Esophagus squamous epithelium (tissue), 5 donors: Measurements from ENCODE around the gene RASL10B. TPM values are rescaled to one million over a fixed set of nuclear protein-coding genes. Genes with fewer than 3 reads are reported as not detected.
A peak's percentile ranks its signal among the peaks of the same experiment; 100 is the strongest.

Experiments
- DNase-seq: peaks from one replicate; lab custom pipeline; 2025; lab: John Stamatoyannopoulos, UW
- H3K27ac ChIP-seq, 4 donors: fragments of 200-600 bp; sonication (generic); one replicate each; pipeline ENCODE4 v1.5.1; 2016 to 2019; ENCODE audit warnings: mild to moderate bottlenecking in 1 of 4
- H3K27me3 ChIP-seq, 4 donors: fragments of 200-600 bp; sonication (generic); 1 replicate in 3 of 4; 2 replicates in 1 of 4; pipeline versions ENCODE4 v1.5.1 to v1.6.0; 2017 to 2021; ENCODE audit warnings: antibody characterized with exemption in 1 of 4
- H3K36me3 ChIP-seq, 3 donors: fragments of 200-600 bp; sonication (generic); one replicate each; pipeline ENCODE4 v1.5.1; 2016 to 2019
- H3K4me1 ChIP-seq, 3 donors: fragments of 200-600 bp; sonication (generic); one replicate each; pipeline ENCODE4 v1.5.1; 2017 to 2019
- H3K4me3 ChIP-seq, 4 donors: fragments of 200-600 bp; sonication (generic); 1 replicate in 3 of 4; 2 replicates in 1 of 4; pipeline ENCODE4 v1.5.1; 2016 to 2019; ENCODE audit warnings: mild to moderate bottlenecking in 2 of 4, moderate library complexity in 1 of 4
- H3K9me3 ChIP-seq, 3 donors: fragments of 200-600 bp; sonication (generic); one replicate each; pipeline ENCODE4 v1.5.1; 2016 to 2019
- POLR2A ChIP-seq, 4 donors: fragments of 450-650 bp; IDR thresholded peaks; one replicate each; pipeline ENCODE4 v1.6.1; 2017; ENCODE audit warnings: antibody characterized with exemption in 4 of 4, mild to moderate bottlenecking in 4 of 4, moderate library complexity in 3 of 4
- WGBS, 2 donors: methylation state at CpG; one replicate each; pipeline ENCODE4 v1.1.5; 2018; 5-methylcytosine and 5-hydroxymethylcytosine counted together
- intact Hi-C: fragments of 100-400 bp; cut with DNase I; formaldehyde crosslinking; loops from one replicate; pipeline ENCODE4 v1.15.0; 2022
- total RNA-seq, 4 donors: library from RNA; depleted of rRNA; stranded (reverse); fragments of >200 nt; gene quantifications; one replicate each; pipeline ENCODE4 v1.1.0, GENCODE V29; 2016
- TF ChIP-seq, protein P1 (sequence below), 6 experiments: fragments of 450-650 bp in 4 of 6; fragments of 200-600 bp in 2 of 6; sonication (generic) in 2 of 6; IDR thresholded peaks; one replicate each; pipeline ENCODE4 v1.5.1; 2016 to 2019; ENCODE audit warnings: antibody characterized with exemption in 6 of 6, mild to moderate bottlenecking in 4 of 6, moderate library complexity in 4 of 6
- donor health status: DM: yes; HTN: yes; CAD: no.

RASL10B gene
- total RNA-seq, 4 donors from 2014 or later, result 0.34 to 1.5 (median 0.89) TPM

DNA sequence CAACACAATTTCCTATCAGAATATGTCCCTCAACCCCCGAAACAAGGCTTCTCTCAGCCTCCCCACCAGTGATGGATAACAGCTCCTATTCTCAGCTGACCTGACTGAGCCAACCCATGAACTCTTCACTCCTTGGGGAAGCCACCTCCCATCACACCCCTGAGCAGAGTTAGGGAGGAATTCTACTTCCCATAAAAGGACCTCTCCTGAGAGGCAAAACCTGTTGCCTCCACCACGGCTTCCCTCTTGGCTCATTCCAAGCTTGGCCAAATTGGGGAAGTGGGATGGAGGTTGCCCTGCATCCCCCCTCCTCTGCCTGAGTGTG lies 5.7 kb upstream of the RASL10B start:
- peaks cover 0 to 78% (median 22%) of the 10 kb centered on the region in 3 donors for H3K36me3 ChIP-seq
- no peak for DNase-seq
- no peak overlapping the region for H3K4me3 ChIP-seq
- no peaks in the 10 kb centered on the region for H3K27me3 ChIP-seq
- WGBS, 2 donors, result 100% methylated on average over 1 of the region's 2 CpGs; no CpG with 5 or more reads in 1 of the 2 donors
- intact Hi-C loops, result no loop called here
- H3K9me3 ChIP-seq, result no peaks in the 10 kb centered on the region
- H3K4me1 ChIP-seq, result peaks cover 0 to 21% (median 3%) of the 10 kb centered on the region in 3 donors
- H3K27ac ChIP-seq, result peak overlapping the region in 2 of 4 donors; percentile 17 to 42
- no peak for TF ChIP-seq POLR2A (IDR thresholded peaks at IDR 0.05)
- TF ChIP-seq, protein P1, sequence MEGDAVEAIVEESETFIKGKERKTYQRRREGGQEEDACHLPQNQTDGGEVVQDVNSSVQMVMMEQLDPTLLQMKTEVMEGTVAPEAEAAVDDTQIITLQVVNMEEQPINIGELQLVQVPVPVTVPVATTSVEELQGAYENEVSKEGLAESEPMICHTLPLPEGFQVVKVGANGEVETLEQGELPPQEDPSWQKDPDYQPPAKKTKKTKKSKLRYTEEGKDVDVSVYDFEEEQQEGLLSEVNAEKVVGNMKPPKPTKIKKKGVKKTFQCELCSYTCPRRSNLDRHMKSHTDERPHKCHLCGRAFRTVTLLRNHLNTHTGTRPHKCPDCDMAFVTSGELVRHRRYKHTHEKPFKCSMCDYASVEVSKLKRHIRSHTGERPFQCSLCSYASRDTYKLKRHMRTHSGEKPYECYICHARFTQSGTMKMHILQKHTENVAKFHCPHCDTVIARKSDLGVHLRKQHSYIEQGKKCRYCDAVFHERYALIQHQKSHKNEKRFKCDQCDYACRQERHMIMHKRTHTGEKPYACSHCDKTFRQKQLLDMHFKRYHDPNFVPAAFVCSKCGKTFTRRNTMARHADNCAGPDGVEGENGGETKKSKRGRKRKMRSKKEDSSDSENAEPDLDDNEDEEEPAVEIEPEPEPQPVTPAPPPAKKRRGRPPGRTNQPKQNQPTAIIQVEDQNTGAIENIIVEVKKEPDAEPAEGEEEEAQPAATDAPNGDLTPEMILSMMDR (IDR thresholded peaks at IDR 0.05), result no peak

- intact Hi-C loops, result no loop called here
- H3K4me3 ChIP-seq, result no peak overlapping the region
- peaks cover 0 to 72% (median 21%) of the 10 kb centered on the region in 3 donors for H3K36me3 ChIP-seq
- TF ChIP-seq, protein P1 (IDR thresholded peaks at IDR 0.05), result no peak
- no peak for TF ChIP-seq POLR2A (IDR thresholded peaks at IDR 0.05)
- H3K9me3 ChIP-seq, result no peaks in the 10 kb centered on the region
- H3K27me3 ChIP-seq, result peaks cover 0 to 4% (median 0%) of the 10 kb centered on the region in 4 donors
- H3K27ac ChIP-seq, result peak overlapping the region in 2 of 4 donors; percentile 17 to 42
- peaks cover 4 to 27% (median 9%) of the 10 kb centered on the region in 3 donors for H3K4me1 ChIP-seq
- 38 to 54% methylated on average over 2 to 6 of the region's 6 CpGs for WGBS, 2 donors
- no peak for DNase-seq
These were observed 5.1 kb upstream of the RASL10B start for GRCh38 chr17:35726127-35726952.

DNA sequence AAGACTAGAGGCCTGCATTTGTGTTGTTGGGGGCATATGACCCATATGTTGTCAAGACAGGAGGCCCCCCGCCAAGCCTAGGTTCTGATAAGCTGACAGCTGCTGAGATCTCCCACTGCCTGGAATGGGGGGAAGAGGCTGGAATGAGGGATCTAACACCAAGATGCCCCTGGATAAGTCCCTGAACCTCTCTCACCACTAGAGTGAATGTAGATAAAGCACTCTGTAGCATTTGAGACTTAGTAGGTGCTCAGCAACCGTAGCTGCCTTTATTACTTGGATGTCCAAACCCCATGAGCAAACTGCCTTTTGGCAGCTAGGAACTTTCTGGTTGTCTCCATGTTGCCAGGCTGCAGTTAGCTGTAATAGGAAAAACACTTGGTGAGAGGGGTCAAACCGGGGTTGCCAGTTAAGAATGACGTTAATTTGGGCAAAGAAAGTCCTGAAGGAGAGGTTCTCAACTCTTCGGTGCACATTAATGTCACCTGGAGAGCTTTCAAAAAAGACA lies 4.4 kb upstream of the RASL10B start:
- Histone ChIP-seq H3K9me3 (no peaks in the 10 kb centered on the region), H3K27ac (no peak overlapping the region), H3K27me3 (peaks cover 0 to 11% (median 0%) of the 10 kb centered on the region in 4 donors), H3K4me1 (peaks cover 9 to 33% (median 10%) of the 10 kb centered on the region in 3 donors), H3K36me3 (peaks cover 0 to 66% (median 15%) of the 10 kb centered on the region in 3 donors), H3K4me3 (no peak overlapping the region)
- TF ChIP-seq POLR2A (IDR thresholded peaks at IDR 0.05), result no peak
- TF ChIP-seq, protein P1 (IDR thresholded peaks at IDR 0.05), result no peak
- intact Hi-C loops, result no loop called here
- DNase-seq, result no peak
- WGBS, 2 donors, result 72 to 92% methylated on average over 3 to 5 of the region's 5 CpGs

- Histone ChIP-seq H3K36me3 (peaks cover 0 to 59% (median 15%) of the 10 kb centered on the region in 3 donors), H3K4me3 (no peak overlapping the region), H3K27ac (no peak overlapping the region), H3K27me3 (peaks cover 0 to 16% (median 0%) of the 10 kb centered on the region in 4 donors), H3K4me1 (peaks cover 9 to 39% (median 16%) of the 10 kb centered on the region in 3 donors), H3K9me3 (no peaks in the 10 kb centered on the region)
- intact Hi-C loops, result no loop called here
- no peak for DNase-seq
- WGBS, 2 donors, result 85 to 94% methylated on average over 5 of the region's 5 CpGs
- TF ChIP-seq, protein P1 (IDR thresholded peaks at IDR 0.05), result no peak
- TF ChIP-seq POLR2A (IDR thresholded peaks at IDR 0.05), result no peak
These were observed 3.8 kb upstream of the RASL10B start for GRCh38 chr17:35727635-35728034.

GRCh38 chr17:35728551-35728950 lies 2.9 kb upstream of the RASL10B start:
- 86 to 91% methylated on average over 2 to 3 of the region's 3 CpGs for WGBS, 2 donors
- intact Hi-C loops, result no loop called here
- Histone ChIP-seq H3K27ac (no peak overlapping the region), H3K36me3 (peaks cover 0 to 50% (median 14%) of the 10 kb centered on the region in 3 donors), H3K4me3 (no peak overlapping the region), H3K9me3 (no peaks in the 10 kb centered on the region), H3K27me3 (peaks cover 0 to 16% (median 0%) of the 10 kb centered on the region in 4 donors), H3K4me1 (peaks cover 9 to 39% (median 16%) of the 10 kb centered on the region in 3 donors)
- TF ChIP-seq, protein P1 (IDR thresholded peaks at IDR 0.05), result no peak
- no peak for DNase-seq
